ENCODE measurements around the gene SYNM.
"Not testable (repeated sequence)": the region's sequence is repeated elsewhere in the genome, so short reads cannot be mapped to it uniquely, and the experiment has no call there.

SYNM gene

DNA sequence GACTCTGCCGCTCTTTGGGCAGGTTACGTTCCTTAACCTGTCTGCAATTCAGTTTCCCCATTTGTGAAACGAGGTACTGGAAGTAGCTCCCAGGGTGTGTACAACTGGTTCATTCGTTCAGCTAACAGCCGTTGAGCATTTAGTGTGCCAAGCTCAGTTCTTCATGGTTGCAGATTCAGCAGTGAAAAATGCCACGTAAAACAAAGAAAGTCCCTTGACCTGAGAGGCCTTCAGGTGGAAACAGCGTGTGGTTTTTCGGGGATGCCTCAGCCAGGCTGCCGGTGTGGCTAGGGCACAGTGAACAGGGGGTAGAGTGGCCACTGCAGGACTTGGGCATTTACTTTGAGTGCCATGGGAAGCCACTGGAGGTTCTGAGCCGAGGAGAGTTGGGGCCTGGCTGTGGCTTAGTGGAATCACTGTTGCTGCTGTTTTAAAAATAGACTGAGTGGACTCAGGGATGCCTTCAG, 4.7 kb downstream of the SYNM start:
- no peak for DNase-seq

- no peak for DNase-seq
Measured at GRCh38 chr15:99110093-99110492, 5.2 kb downstream of the SYNM start.

GRCh38 chr15:99110581-99111320, 5.9 kb downstream of the SYNM start:
- no peak for DNase-seq

GRCh38 chr15:99111641-99112040, 6.8 kb downstream of the SYNM start:
- DNase-seq = not testable (repeated sequence)

GRCh38 chr15:99113547-99114271, 8.8 kb downstream of the SYNM start:
- DNase-seq = no peak

GRCh38 chr15:99114511-99115299, 9.8 kb downstream of the SYNM start:
- no peak for DNase-seq

GRCh38 chr15:99115300-99116215, 10.7 kb downstream of the SYNM start:
- DNase-seq = no peak

- DNase-seq = no peak
Measured at GRCh38 chr15:99117111-99117510, 12.2 kb downstream of the SYNM start.

DNA sequence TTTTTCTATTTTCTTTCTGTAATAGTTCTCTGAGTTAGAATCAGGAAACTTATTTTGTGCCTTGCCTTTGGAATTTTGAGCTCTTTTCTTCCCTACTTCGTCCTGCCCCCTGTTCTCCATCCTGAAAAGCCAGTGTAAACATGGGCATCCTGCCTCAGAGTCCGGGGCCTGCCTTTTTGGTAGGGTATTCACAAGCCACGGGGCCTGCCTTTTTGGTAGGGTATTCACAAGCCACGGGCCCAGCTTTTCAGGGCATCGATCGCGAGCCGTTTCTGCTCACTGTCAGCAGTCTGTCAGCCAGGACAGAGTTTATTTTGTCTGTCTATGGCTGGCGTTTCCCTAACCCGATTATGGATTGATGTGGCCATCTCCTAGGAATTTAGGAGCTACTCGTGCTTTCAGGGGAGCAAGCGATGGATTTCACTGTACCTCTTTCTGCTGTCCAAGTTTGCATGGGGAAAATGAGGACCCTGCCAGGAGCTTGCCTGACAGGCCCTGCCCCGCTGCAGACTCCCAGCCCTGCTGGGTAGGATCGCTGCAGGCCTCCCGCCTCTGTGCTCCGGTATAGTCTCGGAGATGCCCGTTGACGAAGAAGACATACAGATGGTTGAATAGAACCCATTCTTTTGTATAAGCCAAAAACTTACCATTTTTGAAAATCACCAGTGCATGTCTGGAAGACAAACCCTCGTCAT, 12.8 kb downstream of the SYNM start:
- DNase-seq = no peak

DNA sequence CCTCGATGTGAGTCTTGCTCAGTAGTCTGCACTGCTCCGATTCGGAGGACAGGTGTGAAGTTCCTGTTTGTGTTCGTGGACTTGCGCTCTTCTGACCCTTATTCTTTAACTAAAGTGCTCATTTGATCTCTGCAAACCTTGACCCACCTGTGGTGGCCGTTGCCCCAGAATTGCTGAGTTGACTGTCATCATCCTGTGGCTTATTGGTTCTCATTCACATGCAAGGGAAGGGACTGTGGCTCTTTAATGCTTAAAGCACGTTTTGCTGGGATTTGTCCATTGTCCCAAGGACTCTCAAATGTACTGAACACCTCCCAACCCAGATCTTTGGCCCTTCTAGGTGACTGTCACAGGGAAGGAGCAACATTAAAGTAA, 13.4 kb downstream of the SYNM start:
- no peak for DNase-seq

GRCh38 chr15:99118801-99119546, 14.1 kb downstream of the SYNM start:
- DNase-seq = no peak

- DNase-seq = no peak
Measured at GRCh38 chr15:99120050-99120777, 15.3 kb downstream of the SYNM start.

GRCh38 chr15:99121207-99121606, 16.3 kb downstream of the SYNM start:
- DNase-seq = no peak

DNA sequence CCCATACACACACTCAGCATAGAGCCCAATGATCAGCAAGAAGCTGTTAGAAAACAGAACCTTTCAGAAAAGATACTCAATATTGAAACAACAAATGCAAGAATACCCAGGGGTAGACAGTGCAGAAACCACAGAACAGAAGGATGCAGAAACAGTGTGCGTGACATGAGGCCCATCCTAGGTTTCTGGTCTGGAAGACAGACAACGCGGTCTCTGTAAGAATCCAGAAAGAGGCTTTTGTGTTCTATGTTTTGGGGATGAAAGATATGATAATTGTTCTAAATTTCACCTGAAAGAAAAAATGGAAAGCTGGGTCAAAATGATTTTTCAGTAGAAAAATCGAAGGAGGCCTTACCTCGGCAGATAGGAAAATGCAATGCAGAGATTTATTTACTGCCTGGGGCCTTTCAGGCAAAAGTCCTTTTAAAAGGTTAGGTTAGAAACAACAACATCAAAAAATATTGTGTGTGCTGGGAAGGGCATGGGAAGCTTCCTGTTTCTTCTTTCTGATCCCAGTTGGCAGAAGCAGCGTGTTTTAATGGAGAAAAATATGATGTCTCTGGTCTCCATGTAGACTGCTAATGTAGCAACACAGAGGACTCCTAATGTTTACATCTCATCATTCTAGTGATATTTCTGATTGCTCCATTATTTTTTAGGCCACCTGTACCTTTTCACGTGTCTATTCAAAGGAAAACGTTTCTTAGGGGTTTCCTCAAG, 17.0 kb downstream of the SYNM start:
- no peak for DNase-seq

DNA sequence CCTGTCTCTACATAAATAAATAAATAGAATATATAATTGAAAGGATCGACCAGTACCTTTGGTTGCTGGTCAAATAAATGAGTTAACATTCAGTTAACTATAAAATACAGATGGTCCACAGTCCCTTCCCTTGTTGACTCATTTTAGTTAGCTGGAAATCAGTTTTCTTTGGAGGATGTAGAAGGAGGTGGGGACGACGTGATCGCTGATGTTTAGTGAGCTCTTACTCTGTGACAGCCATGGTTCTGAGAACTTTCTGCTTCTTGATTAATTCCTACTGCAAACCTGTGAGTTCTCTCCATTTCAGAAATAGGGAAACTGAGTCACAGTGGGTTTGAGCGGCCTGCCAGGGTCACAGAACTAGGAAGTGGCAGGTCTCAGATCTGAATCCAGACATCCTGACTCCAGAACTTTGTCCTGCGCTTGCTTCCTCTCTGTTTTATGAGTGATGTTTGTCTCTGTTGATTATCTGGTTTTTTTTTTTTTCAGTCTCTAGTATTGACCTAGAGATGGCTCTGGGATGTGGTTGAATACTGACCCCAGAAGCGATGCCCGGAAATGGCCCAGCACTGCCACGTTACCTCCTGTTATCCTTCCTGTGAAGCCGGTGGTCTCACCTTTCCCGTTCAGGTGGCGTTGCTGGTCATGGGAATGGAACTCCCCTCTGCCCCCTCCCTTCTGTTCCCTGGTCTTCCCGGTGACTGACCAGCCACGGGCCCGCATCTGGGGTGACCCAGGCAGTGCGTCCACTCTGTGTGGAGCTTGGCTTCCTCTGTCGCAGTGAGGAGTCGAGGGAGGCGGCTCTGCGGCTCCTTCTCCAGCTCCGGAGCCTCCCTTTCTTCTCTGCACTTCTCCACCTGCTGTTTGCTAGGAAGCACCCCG, 18.2 kb downstream of the SYNM start:
- no peak for DNase-seq

GRCh38 chr15:99123713-99124451, 19.0 kb downstream of the SYNM start:
- DNase-seq = no peak

- DNase-seq = no peak
Measured at GRCh38 chr15:99124641-99125040, 19.8 kb downstream of the SYNM start.
